GM12873 (cell line): Measurements from ENCODE around the gene BST2.

ENCODE experiments used
- CTCF ChIP-seq: IDR thresholded peaks from 2 replicates; pipeline ENCODE4 v1.5.1; 2012; ENCODE audit warnings: low read depth, mild to moderate bottlenecking, moderate library complexity, low read length, control low read depth; ENCODE audit not compliant: insufficient read depth; ENCODE audit errors: missing control alignments

Gene BST2

GRCh38 chr19:17359905-17360800 lies 45.3 kb downstream of the BST2 start:
- no peak for TF ChIP-seq CTCF

GRCh38 chr19:17358395-17358794 lies 47.0 kb downstream of the BST2 start:
- TF ChIP-seq CTCF = no peak

- TF ChIP-seq CTCF = no peak
Observed at GRCh38 chr19:17357724-17358123, 47.7 kb downstream of the BST2 start.

GRCh38 chr19:17357078-17357666 lies 48.3 kb downstream of the BST2 start:
- TF ChIP-seq CTCF = no peak

GRCh38 chr19:17353386-17353785 lies 52.0 kb downstream of the BST2 start:
- TF ChIP-seq CTCF = no peak
